Stimulated activated CD8-positive, alpha-beta memory T cell treated with anti-CD3 and anti-CD28 coated beads, Interleukin-4, amount 100 ng/mL, for 24 hours (primary cell): ENCODE measurements around the gene C10orf90.

Source experiments
- DNase-seq: peaks from one replicate; pipeline ENCODE4 v3.0.0-alpha.2; 2020; ENCODE audit warnings: low read depth

The C10orf90 gene

DNA sequence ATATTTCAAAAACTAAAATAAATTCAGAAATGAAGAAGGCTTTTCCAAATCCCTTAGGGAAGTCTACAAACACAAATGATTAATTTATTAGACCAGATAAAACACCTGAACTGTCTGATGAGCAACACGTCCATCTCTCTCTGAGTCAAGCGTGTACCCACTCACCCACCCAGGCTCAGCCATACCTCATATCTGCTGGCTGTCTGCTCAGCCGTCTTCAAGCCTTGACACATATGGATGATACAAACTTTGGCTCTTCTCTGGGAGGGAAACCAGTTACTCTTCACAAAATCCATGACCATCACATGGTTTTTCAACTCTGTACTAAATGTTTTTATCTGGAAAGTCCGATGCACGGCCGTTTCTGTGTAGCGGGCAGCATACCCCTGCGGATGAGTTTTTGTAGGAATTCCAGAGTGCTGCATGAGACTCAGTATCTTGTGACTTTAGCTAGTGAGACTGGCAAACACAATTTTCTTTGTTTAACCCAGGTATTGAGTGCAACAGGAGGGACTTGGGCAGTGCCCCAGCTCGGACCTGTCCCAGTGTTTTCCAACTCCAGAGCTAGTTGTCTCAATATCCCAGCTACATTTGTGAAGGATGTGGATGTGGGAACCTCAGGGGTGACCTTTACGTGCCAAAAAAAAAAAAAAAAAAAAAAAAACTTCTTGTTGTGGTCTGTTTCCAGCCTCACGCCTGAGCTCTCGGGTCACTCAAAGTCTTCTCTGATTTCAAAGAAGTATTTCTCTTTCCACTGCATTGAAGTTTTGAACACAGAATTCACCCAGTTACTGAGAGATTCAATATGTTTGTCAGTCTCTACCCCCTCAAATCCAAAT lies at the start of gene C10orf90:
Gene C10orf90 (minus strand): TSS at position 638 of the 839 bp plus-strand sequence. CDS start 213 bp downstream, at position 425.
- DNase-seq: no peak

GRCh38 chr10:126716366-126716765 lies 45.9 kb upstream of the C10orf90 start:
- no peak for DNase-seq

GRCh38 chr10:126713594-126713993 lies 43.1 kb upstream of the C10orf90 start:
- DNase-seq: no peak

DNA sequence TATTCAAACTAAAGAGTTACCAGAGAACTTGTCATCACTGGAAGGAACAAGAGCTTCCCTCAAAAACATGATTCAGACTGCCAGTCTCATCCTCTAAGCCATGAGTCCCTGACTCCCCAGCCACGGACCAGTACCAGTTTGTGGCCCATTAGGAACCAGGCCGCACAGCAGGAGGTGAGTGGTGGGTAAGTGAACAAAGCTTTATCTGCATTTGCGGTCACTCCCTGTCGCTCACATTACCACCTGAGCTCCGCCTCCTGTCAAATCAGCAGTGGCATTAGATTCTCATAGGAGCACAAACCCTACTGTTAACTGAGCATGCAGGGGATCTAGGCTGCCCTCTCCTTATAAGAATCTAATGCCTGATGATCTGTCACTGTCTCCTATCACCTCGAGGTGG lies 42.2 kb upstream of the C10orf90 start:
- no peak for DNase-seq

DNA sequence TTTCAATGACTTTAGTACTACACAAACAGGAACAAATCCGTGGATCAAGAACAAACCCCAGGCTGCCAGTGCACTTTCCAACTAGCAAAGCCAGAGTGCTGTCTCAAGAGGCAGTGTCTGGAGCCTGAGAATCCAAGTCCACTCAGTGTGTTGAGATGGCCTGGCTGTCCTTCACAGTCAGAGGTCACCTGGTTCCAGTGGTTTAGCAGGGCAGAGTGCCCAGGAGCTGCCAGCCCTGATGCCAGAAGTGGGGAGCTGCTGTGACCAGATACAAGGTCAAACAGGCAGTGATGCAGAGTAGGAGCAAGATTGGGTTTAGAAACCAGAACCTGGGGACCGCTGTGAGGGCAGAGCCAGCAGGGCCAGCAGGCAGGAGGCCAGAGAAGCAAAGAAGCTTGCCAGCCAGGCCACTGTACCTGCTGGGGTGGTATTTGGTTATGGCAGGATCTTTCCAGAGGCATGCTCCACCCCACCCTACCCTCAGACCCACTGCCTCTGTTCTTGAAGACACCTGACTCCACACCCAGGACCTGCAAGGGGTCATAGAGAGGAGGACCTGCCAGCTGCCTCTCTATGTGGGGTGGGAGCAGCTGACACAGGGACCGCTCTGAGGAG lies 35.6 kb upstream of the C10orf90 start:
- no peak for DNase-seq

DNA sequence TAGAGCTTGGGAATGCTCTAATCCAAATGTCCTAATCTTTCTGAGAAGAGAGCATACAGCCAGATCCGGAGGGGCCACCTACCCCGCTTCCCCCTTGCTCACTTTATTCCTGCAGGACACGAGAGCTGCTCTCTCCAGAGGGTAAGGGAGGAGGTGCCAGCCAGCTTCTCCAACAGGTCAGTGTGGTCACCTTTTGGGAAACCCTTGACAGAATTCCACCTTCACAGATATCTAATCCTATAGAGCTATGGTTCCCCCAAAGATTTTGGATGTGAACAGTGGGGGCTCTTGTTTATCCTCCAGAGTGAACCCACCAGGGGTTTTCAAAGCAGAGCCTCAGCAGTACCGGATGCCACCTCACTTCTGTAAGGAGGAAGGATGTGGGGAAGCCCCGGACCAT lies 34.6 kb upstream of the C10orf90 start:
- no peak for DNase-seq

- no peak for DNase-seq
Observed at GRCh38 chr10:126704649-126705048, 34.2 kb upstream of the C10orf90 start.

DNA sequence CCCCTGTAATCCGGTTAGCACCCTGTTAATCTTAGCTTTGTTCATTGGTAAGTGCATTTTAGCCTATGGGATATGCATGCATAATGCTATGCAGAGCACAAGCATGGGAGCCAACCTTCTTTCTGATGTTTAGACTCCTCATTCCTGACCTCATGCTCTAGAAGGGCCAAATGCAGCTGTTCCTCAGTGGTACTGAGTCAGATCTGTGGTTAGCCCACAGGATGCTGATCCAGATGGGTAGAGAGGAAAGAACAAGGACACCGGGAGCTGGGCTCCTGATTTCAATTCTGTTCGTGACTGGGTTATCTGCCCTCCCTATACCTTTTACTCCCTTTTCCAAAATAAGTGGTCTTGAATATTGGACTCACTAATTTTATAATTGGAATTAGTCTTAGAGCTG lies 31.7 kb upstream of the C10orf90 start:
- no peak for DNase-seq

GRCh38 chr10:126701526-126701925 lies 31.0 kb upstream of the C10orf90 start:
- no peak for DNase-seq

DNA sequence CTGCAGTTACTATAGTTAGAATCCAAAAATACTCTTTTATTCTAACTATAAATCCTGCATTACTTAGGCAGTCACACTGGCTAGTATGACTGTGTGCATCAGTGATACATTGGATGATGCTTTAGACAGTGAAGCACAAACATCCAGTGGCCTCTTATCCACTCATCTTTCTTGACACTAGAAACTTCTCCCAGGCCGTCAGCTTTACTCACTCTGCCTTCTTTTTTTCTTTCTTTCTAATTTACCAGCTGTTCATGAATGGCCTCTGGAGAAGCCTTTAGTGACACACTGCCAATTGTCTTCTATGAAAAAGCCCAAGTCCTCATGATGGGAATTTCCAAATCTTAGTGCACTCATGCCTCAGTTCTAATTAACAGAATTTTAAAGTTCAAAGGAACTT lies 26.2 kb upstream of the C10orf90 start:
- DNase-seq: no peak

GRCh38 chr10:126691456-126691855 lies 21.0 kb upstream of the C10orf90 start:
- no peak for DNase-seq

DNA sequence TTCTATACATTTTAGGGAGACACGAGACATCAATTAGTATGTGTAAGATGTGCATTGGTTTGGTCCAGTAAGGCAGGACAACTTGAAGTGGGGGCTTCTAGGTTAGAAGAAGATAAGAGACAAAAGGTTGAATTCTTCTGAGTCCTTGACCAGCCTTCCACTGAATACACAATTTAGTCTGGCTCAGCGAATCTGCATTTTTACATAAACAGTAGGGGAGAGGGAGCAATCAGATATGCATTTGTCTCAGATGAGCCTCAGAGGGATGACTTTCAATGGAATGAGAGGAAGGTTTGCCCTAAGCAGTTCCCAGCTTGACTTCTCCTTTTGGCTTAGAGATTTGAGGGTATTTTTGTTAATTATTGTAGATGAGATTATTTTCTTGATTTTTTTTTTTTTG lies 20.0 kb upstream of the C10orf90 start:
- no peak for DNase-seq

DNA sequence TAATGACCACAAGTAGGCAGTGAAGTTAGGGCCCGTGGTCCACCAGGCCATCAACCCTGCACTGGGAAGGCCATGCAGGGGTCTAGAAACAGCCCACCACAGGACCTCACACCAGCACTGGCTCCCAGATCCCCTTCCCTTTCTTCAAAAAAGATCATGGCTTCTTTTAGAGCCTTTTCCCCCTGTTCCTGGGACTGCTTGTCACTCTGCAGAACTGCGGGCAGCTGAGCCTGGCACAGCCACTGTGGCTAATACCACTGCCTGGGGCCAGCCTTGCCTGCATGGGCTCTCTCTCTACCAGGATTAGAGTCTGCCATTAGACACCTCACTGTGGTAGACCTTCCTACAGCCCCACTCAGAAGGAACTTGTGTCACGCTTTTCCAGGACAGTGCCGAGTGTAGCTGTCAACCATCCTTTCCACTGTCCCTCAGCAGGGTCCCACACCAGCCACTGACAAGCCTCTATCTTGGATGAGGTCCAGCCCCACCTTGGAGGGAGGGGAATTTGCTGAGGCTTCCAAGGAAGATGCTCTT lies 19.0 kb upstream of the C10orf90 start:
- DNase-seq: no peak

- DNase-seq: no peak
Observed at GRCh38 chr10:126687121-126687606, 16.7 kb upstream of the C10orf90 start.

- DNase-seq: no peak
Observed at GRCh38 chr10:126686719-126687118, 16.2 kb upstream of the C10orf90 start.

GRCh38 chr10:126686268-126686667 lies 15.8 kb upstream of the C10orf90 start:
- no peak for DNase-seq

DNA sequence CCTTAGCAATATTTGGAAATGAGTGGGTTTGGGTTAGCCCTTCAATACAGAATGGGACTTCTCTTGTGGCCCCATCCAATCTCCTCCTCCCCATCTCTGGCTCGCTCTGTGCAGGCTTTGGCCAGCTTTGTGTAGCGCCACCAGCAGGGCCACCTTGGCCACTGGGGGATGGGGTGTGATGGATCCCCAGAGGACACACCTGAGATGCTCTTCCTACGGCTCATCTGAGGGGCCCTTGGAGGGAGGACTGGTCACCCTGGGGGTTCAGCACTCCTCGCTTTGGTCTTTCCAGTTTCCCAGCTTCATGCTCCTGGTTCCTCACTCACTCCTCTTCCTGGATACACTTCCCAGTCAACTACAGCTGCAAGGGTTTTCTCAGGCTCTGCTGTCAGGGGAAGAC lies 15.3 kb upstream of the C10orf90 start:
- DNase-seq: no peak

DNA sequence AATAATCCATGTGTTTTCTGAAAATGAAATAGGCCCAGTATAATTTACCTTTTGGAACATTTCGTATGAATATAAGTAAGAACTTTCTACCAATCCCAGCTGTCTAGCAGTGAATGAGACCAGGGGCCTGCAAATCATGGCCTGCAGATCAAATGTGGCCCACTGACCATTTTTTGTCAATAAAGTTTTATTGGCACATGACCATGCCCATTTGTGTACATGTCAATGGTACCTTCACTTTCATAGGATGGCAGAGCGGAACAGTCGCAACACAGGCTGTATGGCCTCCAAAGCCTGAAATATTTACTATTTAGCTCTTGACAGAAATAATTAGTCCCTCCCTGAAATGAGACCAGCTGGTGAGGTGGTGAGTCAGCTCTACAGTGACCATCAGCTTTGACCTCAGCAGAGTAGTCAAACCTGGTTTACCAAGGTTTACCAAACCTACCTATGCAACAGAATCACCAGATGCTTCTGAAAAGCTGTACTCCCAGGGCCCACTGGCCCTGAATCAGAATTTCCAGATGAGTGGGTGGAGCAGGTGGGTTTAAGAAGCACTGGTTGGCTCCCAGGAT lies 13.8 kb upstream of the C10orf90 start:
- no peak for DNase-seq

DNA sequence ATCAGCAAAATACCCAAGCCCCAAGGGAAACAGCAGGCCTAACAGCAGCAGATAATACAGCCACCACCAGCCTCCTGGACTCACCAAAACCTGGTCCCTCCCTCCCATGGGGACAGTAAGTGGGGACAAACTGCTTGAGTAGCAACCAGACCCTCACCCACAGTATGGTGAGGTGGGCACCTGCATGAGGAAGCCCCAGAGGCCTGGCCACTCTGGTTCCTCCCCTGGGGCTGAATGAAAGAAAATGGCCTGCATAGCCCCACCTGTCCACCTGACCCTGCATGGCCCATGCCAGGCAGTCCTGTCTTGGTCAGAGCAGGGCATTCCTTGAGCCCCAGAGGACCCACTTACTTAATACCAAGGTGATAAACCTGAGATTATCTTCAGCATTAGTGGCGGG lies 13.0 kb upstream of the C10orf90 start:
- DNase-seq: no peak

- no peak for DNase-seq
Observed at GRCh38 chr10:126675656-126676438, 5.4 kb upstream of the C10orf90 start.

GRCh38 chr10:126674741-126675515 lies 4.4 kb upstream of the C10orf90 start:
- DNase-seq: no peak
